Endodermal cell (in vitro differentiated cells): ENCODE data around the gene ZFAND3. TPM values are rescaled to one million over a fixed set of nuclear protein-coding genes. Genes with fewer than 3 reads are reported as not detected.

Source experiments
- DNase-seq: peaks from one replicate; pipeline ENCODE4 v3.0.0-alpha.2; 2017
- H3K27ac ChIP-seq: 2 replicates; pipeline ENCODE4 v1.5.1; 2013; ENCODE audit warnings: mild to moderate bottlenecking, low read depth, low read length, moderate library complexity
- H3K27me3 ChIP-seq: 2 replicates; pipeline ENCODE4 v1.6.1; 2013; ENCODE audit warnings: mild to moderate bottlenecking, low read length, moderate library complexity; ENCODE audit not compliant: insufficient read depth, control insufficient read depth, poor library complexity, severe bottlenecking
- H3K36me3 ChIP-seq: 2 replicates; pipeline ENCODE4 v1.7.0; 2013; ENCODE audit warnings: mild to moderate bottlenecking, low read length, moderate library complexity; ENCODE audit not compliant: control insufficient read depth, insufficient read depth
- H3K4me1 ChIP-seq: one replicate; pipeline ENCODE4 v1.7.0; 2013; ENCODE audit warnings: low read length; ENCODE audit not compliant: control insufficient read depth, insufficient read depth
- H3K4me3 ChIP-seq: 2 replicates; pipeline ENCODE4 v1.5.1; 2013; ENCODE audit warnings: mild to moderate bottlenecking, low read length, moderate library complexity
- H3K9ac ChIP-seq: 2 replicates; pipeline ENCODE4 v1.6.1; 2013; ENCODE audit warnings: mild to moderate bottlenecking, low read length, moderate library complexity; ENCODE audit not compliant: poor library complexity, severe bottlenecking; ENCODE audit errors: extremely low read depth
- H3K9me3 ChIP-seq: 2 replicates; pipeline ENCODE4 v1.6.1; 2013; ENCODE audit warnings: mild to moderate bottlenecking, low read length, moderate library complexity; ENCODE audit not compliant: control insufficient read depth
- H3K27ac Mint-ChIP-seq: 2 replicates; pipeline ENCODE4 v1.8.0; 2020; ENCODE audit warnings: mixed read lengths
- H3K27me3 Mint-ChIP-seq: 2 replicates; pipeline ENCODE4 v1.8.0; 2021; ENCODE audit warnings: mild to moderate bottlenecking, mixed read lengths; ENCODE audit not compliant: insufficient read depth
- H3K36me3 Mint-ChIP-seq: 2 replicates; pipeline ENCODE4 v1.8.0; 2020; ENCODE audit warnings: low read depth, mixed read lengths
- H3K4me1 Mint-ChIP-seq: 2 replicates; pipeline ENCODE4 v1.8.0; 2020; ENCODE audit warnings: mixed read lengths
- H3K4me3 Mint-ChIP-seq: 2 replicates; pipeline ENCODE4 v1.8.0; 2020; ENCODE audit warnings: mild to moderate bottlenecking, moderate library complexity, mixed read lengths
- H3K9me3 Mint-ChIP-seq: 2 replicates; pipeline ENCODE4 v1.8.0; 2020; ENCODE audit warnings: mild to moderate bottlenecking, mixed read lengths
- WGBS, 2 experiments: methylation state at CpG; one replicate each; pipeline versions ENCODE4 v1.1.5 to v1.1.7; 2013; ENCODE audit warnings: missing lambda C conversion rate in 2 of 2, mixed read lengths in 1 of 2; ENCODE audit not compliant: insufficient coverage in 1 of 2, insufficient read length in 1 of 2; 5-methylcytosine and 5-hydroxymethylcytosine counted together
- total RNA-seq, 2 donors: library from RNA; stranded (reverse); fragmentation: NEBNext Ultra II Directional in 1 of 2; extraction: Animal tissue kit (Norgen Biotek cat#: 25700) in 1 of 2; gene quantifications; 2 replicates in 1 of 2; 3 replicates in 1 of 2; pipeline ENCODE4 v1.2.1, GENCODE V29; 2021
- TF ChIP-seq, protein P1 (sequence below): fragments of 200-600 bp; sonication (generic); conservative IDR thresholded peaks from 2 replicates; pipeline ENCODE4 v1.5.0; 2021; ENCODE audit warnings: antibody characterized with exemption, mild to moderate bottlenecking

Gene ZFAND3
- total RNA-seq, 2 donors from 2014 or later, result 67.1 to 86.2 TPM

DNA sequence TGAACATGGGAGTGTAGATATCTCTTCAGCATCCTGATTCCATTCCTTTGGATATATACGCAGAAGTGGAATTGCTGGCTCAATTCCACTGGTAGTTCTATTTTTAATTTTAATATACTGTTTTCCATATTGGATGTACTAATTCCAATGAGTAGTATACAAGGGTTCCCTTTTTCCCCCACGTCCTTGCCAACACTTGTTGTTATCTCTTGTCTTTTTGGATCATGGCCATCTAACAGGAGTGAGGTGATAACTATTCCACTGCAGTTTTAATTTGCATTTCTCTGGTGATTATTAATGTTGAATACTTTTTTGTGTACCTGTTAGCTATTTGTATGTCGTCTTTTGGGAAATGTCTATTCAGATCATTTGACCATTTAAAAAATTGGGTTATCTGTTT is 91.5 kb downstream of the ZFAND3 start:
- no peaks in the 10 kb centered on the region for H3K9me3 Mint-ChIP-seq
- H3K36me3 Mint-ChIP-seq, result no peaks in the 10 kb centered on the region
- no peak overlapping the region for H3K4me3 Mint-ChIP-seq
- no peak overlapping the region for H3K4me3 ChIP-seq
- no peak overlapping the region for H3K27ac Mint-ChIP-seq
- WGBS, 2 experiments, result 90% methylated on average over 3 of the region's 3 CpGs; no CpG with 5 or more reads in 1 of the 2 experiments
- DNase-seq, result no peak
- peaks cover 5% of the 10 kb centered on the region for H3K9me3 ChIP-seq
- H3K27ac ChIP-seq, result no peak overlapping the region
- TF ChIP-seq, protein P1, sequence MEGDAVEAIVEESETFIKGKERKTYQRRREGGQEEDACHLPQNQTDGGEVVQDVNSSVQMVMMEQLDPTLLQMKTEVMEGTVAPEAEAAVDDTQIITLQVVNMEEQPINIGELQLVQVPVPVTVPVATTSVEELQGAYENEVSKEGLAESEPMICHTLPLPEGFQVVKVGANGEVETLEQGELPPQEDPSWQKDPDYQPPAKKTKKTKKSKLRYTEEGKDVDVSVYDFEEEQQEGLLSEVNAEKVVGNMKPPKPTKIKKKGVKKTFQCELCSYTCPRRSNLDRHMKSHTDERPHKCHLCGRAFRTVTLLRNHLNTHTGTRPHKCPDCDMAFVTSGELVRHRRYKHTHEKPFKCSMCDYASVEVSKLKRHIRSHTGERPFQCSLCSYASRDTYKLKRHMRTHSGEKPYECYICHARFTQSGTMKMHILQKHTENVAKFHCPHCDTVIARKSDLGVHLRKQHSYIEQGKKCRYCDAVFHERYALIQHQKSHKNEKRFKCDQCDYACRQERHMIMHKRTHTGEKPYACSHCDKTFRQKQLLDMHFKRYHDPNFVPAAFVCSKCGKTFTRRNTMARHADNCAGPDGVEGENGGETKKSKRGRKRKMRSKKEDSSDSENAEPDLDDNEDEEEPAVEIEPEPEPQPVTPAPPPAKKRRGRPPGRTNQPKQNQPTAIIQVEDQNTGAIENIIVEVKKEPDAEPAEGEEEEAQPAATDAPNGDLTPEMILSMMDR, result no peak
- no peaks in the 10 kb centered on the region for H3K27me3 Mint-ChIP-seq
- no peaks in the 10 kb centered on the region for H3K4me1 ChIP-seq
- H3K9ac ChIP-seq, result no peak overlapping the region
- H3K27me3 ChIP-seq, result no peaks in the 10 kb centered on the region
- no peaks in the 10 kb centered on the region for H3K36me3 ChIP-seq
- H3K4me1 Mint-ChIP-seq, result peaks cover 7% of the 10 kb centered on the region

DNA sequence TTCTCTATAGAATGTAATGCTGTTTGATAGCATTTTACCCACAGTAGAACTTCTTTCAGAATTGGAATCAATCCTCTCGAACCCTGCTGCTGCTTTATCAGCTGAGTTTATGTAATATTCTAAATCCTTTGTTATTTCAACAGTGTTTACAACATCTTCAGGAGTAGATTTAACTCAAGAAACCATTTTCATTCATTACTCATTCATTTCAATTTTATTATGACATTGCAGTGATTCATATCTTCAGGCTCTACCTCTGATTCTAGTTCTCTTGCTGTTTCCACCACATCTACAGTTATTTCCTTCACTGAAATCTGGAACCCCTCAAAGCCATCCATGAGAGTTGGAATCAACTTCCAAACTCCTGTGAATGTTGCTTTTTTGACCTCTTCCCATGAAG is 93.7 kb downstream of the ZFAND3 start:
- WGBS, 2 experiments, result no CpG with 5 or more reads among the region's 1 CpG
- Histone ChIP-seq H3K27ac (no peak overlapping the region), H3K27me3 (no peaks in the 10 kb centered on the region), H3K36me3 (peaks cover 12% of the 10 kb centered on the region), H3K4me3 (no peak overlapping the region), H3K9me3 (peaks cover 5% of the 10 kb centered on the region), H3K9ac (no peak overlapping the region), H3K4me1 (no peaks in the 10 kb centered on the region)
- H3K36me3 Mint-ChIP-seq, result peaks cover 3% of the 10 kb centered on the region
- TF ChIP-seq, protein P1, result no peak
- H3K4me1 Mint-ChIP-seq, result peaks cover 3% of the 10 kb centered on the region
- no peak for DNase-seq
- H3K9me3 Mint-ChIP-seq, result no peaks in the 10 kb centered on the region
- H3K27ac Mint-ChIP-seq, result no peak overlapping the region
- H3K4me3 Mint-ChIP-seq, result no peak overlapping the region
- no peaks in the 10 kb centered on the region for H3K27me3 Mint-ChIP-seq

DNA sequence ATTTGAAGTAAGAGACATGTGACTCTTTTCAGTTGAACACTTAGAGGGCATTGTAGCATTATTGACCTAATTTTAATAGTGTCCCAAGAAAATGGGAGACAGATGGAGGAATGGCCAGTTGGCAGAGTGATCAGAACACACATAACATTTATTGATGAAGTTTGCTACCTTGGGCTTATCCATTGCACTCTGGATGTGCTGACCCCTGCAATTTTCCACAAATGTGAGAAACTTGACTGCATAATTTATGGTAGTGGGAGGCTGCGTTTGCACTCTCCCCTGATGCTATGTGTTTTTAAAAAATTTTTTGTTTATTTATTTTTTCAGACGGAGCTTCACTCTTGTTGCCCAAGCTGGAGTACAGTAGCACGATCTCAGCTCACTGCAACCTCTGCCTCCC is 95.9 kb downstream of the ZFAND3 start:
- TF ChIP-seq, protein P1, result no peak
- Mint-ChIP-seq H3K27me3 (no peaks in the 10 kb centered on the region), H3K4me1 (peaks cover 3% of the 10 kb centered on the region), H3K36me3 (peaks cover 3% of the 10 kb centered on the region), H3K4me3 (no peak overlapping the region), H3K27ac (no peak overlapping the region), H3K9me3 (no peaks in the 10 kb centered on the region)
- Histone ChIP-seq H3K9me3 (peaks cover 5% of the 10 kb centered on the region), H3K27me3 (no peaks in the 10 kb centered on the region), H3K4me1 (no peaks in the 10 kb centered on the region), H3K9ac (no peak overlapping the region), H3K4me3 (no peak overlapping the region), H3K36me3 (peaks cover 12% of the 10 kb centered on the region), H3K27ac (no peak overlapping the region)
- 94 to 98% methylated on average over 2 to 3 of the region's 3 CpGs for WGBS, 2 experiments
- no peak for DNase-seq
